ENCODE measurements around the gene ZBTB16.

GRCh38 chr11:114158886-114159285 lies 99.4 kb downstream of the ZBTB16 start:
- no peak for TF ChIP-seq CTCF (IDR thresholded peaks at IDR 0.05; ENCODE audit: borderline replicate concordance, extremely low read depth, low read length, poor library complexity, severe bottlenecking)
- TF ChIP-seq EZH2 (IDR thresholded peaks at IDR 0.05; ENCODE audit: borderline replicate concordance, low read depth, low read length, severe bottlenecking), result no peak

Measured in DND-41 (cell line).